ENCODE measurements around the gene ITPRID1. TPM values are rescaled to one million over a fixed set of nuclear protein-coding genes. Genes with fewer than 3 reads are reported as not detected.

Gene ITPRID1
- total RNA-seq, 1 experiment from 2014 or later, result 0.21 TPM

DNA sequence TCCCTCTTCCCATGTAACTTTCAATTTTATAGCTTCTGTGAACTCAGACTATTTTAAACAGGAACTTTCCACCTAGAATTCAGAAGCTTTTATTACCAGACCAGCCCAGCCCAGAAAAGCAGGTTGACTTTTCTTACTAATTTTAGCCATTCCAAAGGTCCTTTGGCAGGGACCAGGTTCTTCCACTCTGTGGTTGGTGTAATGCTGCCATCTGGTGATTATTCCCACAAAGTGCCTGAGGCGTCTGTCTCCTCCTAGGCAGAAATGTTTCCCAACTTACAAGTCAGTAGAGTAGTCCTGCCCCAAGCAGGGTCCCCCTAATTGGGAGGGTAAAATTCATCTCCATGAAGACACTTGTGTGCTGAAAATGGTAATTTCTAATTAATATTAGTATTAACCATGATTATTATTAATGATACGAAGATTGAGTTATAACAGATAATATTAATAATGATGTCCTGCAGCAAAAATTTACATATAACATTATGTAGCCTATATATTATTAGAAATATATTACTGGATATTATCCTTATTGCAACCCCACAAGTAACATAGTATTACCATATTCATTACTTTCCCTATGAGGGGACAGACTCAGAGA, 120.1 kb downstream of the ITPRID1 start:
- intact Hi-C loops (cut with micrococcal nuclease; ENCODE audit: unreplicated experiment), result loop anchor here (1.0 to 5.0 kb wide), 7 partner anchors 112 to 652 kb away; no protein-coding TSS in a partner anchor
- POLR2A ChIA-PET (ENCODE audit: low non-redundant PET), result no interaction called here

DNA sequence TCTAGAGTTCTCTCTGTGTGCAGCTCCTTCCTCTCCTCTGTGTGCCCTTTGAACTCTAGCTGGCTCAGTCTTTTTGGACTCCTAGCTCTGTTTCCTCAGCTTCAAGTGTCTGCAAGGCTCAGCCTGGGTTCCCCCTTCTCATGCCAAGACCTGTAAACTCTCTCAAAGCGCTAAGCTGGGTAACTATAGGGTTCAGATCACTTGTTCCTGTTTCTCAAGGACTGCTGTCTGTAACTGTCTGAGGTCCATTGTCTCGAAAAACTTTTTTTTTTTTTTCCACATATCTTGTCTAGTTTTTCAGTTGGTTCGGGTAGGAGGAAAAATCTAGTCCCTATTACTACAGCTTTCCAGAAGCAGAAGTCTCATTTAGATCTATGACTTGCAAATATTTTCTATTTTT, 126.5 kb downstream of the ITPRID1 start:
- POLR2A ChIA-PET (ENCODE audit: low non-redundant PET), result no interaction called here
- Histone ChIP-seq H3K27me3 (replicated peaks; ENCODE audit: insufficient read depth, low read depth, low read length, poor library complexity) (no peaks in the 10 kb centered on the region), H3K9me3 (ENCODE audit: low read depth, low read length, poor library complexity, severe bottlenecking) (no peaks in the 10 kb centered on the region), H3K36me3 (ENCODE audit: insufficient read depth, low read length, poor library complexity, severe bottlenecking) (no peaks in the 10 kb centered on the region), H3K4me1 (ENCODE audit: insufficient read depth, low read length, poor library complexity, severe bottlenecking) (no peaks in the 10 kb centered on the region), H3K27ac (ENCODE audit: low read depth, low read length, poor library complexity, severe bottlenecking) (no peak overlapping the region), H3K4me3 (ENCODE audit: low read depth, low read length, poor library complexity, severe bottlenecking) (no peak overlapping the region)
- intact Hi-C loops (cut with micrococcal nuclease; ENCODE audit: unreplicated experiment), result no loop called here
- TF ChIP-seq EZH2 (IDR thresholded peaks at IDR 0.05; ENCODE audit: borderline replicate concordance, low read depth, low read length, poor library complexity, severe bottlenecking), result no peak
- TF ChIP-seq, protein P1, sequence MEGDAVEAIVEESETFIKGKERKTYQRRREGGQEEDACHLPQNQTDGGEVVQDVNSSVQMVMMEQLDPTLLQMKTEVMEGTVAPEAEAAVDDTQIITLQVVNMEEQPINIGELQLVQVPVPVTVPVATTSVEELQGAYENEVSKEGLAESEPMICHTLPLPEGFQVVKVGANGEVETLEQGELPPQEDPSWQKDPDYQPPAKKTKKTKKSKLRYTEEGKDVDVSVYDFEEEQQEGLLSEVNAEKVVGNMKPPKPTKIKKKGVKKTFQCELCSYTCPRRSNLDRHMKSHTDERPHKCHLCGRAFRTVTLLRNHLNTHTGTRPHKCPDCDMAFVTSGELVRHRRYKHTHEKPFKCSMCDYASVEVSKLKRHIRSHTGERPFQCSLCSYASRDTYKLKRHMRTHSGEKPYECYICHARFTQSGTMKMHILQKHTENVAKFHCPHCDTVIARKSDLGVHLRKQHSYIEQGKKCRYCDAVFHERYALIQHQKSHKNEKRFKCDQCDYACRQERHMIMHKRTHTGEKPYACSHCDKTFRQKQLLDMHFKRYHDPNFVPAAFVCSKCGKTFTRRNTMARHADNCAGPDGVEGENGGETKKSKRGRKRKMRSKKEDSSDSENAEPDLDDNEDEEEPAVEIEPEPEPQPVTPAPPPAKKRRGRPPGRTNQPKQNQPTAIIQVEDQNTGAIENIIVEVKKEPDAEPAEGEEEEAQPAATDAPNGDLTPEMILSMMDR (conservative IDR thresholded peaks at IDR 0.05; ENCODE audit: low read depth, low read length), result no peak
- BruUV-seq (replicated peaks), result no TSS peak
- CTCF ChIA-PET, result no interaction called here
- no peak for DNase-seq (ENCODE audit: low spot score)

More for the DNA sequence above, 120.1 kb downstream of the ITPRID1 start:
- TF ChIP-seq EZH2 (IDR thresholded peaks at IDR 0.05; ENCODE audit: borderline replicate concordance, low read depth, low read length, poor library complexity, severe bottlenecking), result no peak
- TF ChIP-seq, protein P1 (conservative IDR thresholded peaks at IDR 0.05; ENCODE audit: low read depth, low read length), result peak; percentile 83
- CTCF ChIA-PET, result interaction anchor here (0.6 to 3.6 kb wide), 8 partner anchors 191 to 514 kb away, joined by 3 to 16 read pairs (median 8); no protein-coding TSS in a partner anchor
- Histone ChIP-seq H3K27ac (ENCODE audit: low read depth, low read length, poor library complexity, severe bottlenecking) (peak overlapping the region; percentile 34), H3K27me3 (replicated peaks; ENCODE audit: insufficient read depth, low read depth, low read length, poor library complexity) (no peaks in the 10 kb centered on the region), H3K4me1 (ENCODE audit: insufficient read depth, low read length, poor library complexity, severe bottlenecking) (peaks cover 13% of the 10 kb centered on the region), H3K4me3 (ENCODE audit: low read depth, low read length, poor library complexity, severe bottlenecking) (no peak overlapping the region), H3K36me3 (ENCODE audit: insufficient read depth, low read length, poor library complexity, severe bottlenecking) (no peaks in the 10 kb centered on the region), H3K9me3 (ENCODE audit: low read depth, low read length, poor library complexity, severe bottlenecking) (no peaks in the 10 kb centered on the region)
- peak; percentile 86 for DNase-seq (ENCODE audit: low spot score)
- BruUV-seq (replicated peaks), result no TSS peak

DNA sequence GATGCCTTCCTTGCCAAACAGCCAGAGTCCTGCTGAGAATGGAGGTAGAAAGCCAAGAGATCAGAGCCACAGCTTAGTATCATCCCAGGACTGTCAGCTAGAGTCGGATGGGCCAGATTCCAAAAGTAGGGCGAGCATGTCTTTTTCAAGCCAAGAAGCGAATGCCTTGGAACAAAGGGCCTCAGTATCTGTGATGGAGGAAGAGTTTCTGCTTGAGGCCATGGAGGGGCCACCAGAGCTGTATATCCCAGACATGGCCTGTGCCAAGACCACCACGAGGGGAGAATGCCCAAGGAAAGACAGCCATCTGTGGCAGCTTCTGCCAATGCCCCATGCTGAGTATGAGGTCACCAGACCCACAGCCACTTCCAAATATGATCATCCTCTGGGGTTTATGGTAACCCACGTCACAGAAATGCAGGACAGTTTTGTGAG, 128.8 kb downstream of the ITPRID1 start:
- no peaks in the 10 kb centered on the region for H3K9me3 ChIP-seq (ENCODE audit: low read depth, low read length, poor library complexity, severe bottlenecking)
- no peaks in the 10 kb centered on the region for H3K4me1 ChIP-seq (ENCODE audit: insufficient read depth, low read length, poor library complexity, severe bottlenecking)
- H3K4me3 ChIP-seq (ENCODE audit: low read depth, low read length, poor library complexity, severe bottlenecking), result no peak overlapping the region
- POLR2A ChIA-PET (ENCODE audit: low non-redundant PET), result no interaction called here
- no peaks in the 10 kb centered on the region for H3K27me3 ChIP-seq (replicated peaks; ENCODE audit: insufficient read depth, low read depth, low read length, poor library complexity)
- no TSS peak for BruUV-seq (replicated peaks)
- no peaks in the 10 kb centered on the region for H3K36me3 ChIP-seq (ENCODE audit: insufficient read depth, low read length, poor library complexity, severe bottlenecking)
- intact Hi-C loops (cut with micrococcal nuclease; ENCODE audit: unreplicated experiment), result no loop called here
- H3K27ac ChIP-seq (ENCODE audit: low read depth, low read length, poor library complexity, severe bottlenecking), result no peak overlapping the region
- CTCF ChIA-PET, result no interaction called here
- no peak for DNase-seq (ENCODE audit: low spot score)
- TF ChIP-seq, protein P1 (conservative IDR thresholded peaks at IDR 0.05; ENCODE audit: low read depth, low read length), result no peak
- no peak for TF ChIP-seq EZH2 (IDR thresholded peaks at IDR 0.05; ENCODE audit: borderline replicate concordance, low read depth, low read length, poor library complexity, severe bottlenecking)

All from A673 (cell line).